ENCODE measurements around the gene DENND2A. TPM values are rescaled to one million over a fixed set of nuclear protein-coding genes. Genes with fewer than 3 reads are reported as not detected.
"Not testable (repeated sequence)": the region's sequence is repeated elsewhere in the genome, so short reads cannot be mapped to it uniquely, and the experiment has no call there.

Gene DENND2A
- total RNA-seq, 6 donors from 2014 or later = 4.1 to 27.8 (median 12.1) TPM

DNA sequence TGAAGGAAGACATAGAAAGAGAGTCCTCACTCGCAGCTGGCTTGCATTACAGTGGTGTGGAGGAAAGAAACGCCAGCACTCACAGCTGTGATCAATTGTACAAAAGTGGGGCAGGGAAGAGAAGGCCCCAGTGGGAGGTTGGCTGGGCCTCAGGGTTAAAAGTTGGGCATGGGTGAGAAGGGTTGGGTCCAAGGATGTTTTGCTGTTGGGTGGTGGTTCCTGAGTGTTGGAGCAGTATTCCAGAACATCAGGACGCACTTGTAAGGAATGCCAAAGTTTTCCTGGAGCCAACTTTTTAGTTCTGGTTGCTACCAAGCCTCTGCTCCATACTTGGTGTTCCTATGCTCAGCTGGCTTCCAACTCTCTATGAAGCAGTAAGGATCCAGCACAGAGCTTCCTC, 105.9 kb downstream of the DENND2A start:
- TF ChIP-seq, protein P1, sequence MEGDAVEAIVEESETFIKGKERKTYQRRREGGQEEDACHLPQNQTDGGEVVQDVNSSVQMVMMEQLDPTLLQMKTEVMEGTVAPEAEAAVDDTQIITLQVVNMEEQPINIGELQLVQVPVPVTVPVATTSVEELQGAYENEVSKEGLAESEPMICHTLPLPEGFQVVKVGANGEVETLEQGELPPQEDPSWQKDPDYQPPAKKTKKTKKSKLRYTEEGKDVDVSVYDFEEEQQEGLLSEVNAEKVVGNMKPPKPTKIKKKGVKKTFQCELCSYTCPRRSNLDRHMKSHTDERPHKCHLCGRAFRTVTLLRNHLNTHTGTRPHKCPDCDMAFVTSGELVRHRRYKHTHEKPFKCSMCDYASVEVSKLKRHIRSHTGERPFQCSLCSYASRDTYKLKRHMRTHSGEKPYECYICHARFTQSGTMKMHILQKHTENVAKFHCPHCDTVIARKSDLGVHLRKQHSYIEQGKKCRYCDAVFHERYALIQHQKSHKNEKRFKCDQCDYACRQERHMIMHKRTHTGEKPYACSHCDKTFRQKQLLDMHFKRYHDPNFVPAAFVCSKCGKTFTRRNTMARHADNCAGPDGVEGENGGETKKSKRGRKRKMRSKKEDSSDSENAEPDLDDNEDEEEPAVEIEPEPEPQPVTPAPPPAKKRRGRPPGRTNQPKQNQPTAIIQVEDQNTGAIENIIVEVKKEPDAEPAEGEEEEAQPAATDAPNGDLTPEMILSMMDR (IDR thresholded peaks at IDR 0.05) = no peak
- no peak for TF ChIP-seq POLR2AphosphoS5 (IDR thresholded peaks at IDR 0.05)
- no peak for TF ChIP-seq EP300 (IDR thresholded peaks at IDR 0.05)
- no peak for TF ChIP-seq POLR2A (IDR thresholded peaks at IDR 0.05)
- ATAC-seq (ENCODE audit: low FRiP score in 2 of 2) (peak; percentile 29 to 45), DNase-seq (no peak)
- Histone ChIP-seq H3K4me1 (no peaks in the 10 kb centered on the region), H3K27me3 (no peaks in the 10 kb centered on the region), H3K36me3 (no peaks in the 10 kb centered on the region), H3K27ac (peak overlapping the region in 3 of 4 donors; percentile 11 to 48 (median 24)), H3K9me3 (no peaks in the 10 kb centered on the region), H3K4me3 (no peak overlapping the region)
- 71 to 72% methylated on average over 3 of the region's 3 CpGs for WGBS, 2 donors

DNA sequence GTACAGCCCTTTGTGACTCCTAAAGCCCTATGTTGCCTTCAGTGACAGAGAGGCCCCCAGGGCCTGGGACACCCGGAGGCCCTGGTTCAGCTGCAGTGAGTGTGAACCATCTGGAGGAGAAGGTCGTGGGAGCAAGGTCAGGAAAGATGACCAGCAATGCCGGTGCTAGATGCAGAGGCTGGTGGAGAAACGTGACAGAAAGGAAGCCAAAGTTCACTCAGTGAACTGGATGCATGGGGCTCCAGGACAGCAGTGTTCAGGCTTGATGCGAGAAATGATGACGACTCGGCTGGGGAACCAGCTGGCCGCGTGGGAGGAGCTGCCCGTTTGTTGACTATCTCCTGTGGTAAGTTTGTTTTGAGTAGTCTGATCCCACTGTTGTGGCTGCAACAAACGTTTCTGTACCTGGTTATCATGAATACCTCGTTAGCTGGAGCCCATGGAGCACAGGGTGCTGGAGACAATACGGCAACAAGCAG, 107.2 kb downstream of the DENND2A start:
- DNase-seq = no peak
- Histone ChIP-seq H3K27me3 (no peaks in the 10 kb centered on the region), H3K36me3 (no peaks in the 10 kb centered on the region), H3K27ac (no peak overlapping the region), H3K9me3 (no peaks in the 10 kb centered on the region), H3K4me3 (no peak overlapping the region), H3K4me1 (no peaks in the 10 kb centered on the region)
- no peak for ATAC-seq (ENCODE audit: low FRiP score in 2 of 2)
- TF ChIP-seq EP300 (IDR thresholded peaks at IDR 0.05) (peak in 1 of 4 donors; percentile 22), POLR2A (IDR thresholded peaks at IDR 0.05) (no peak), POLR2AphosphoS5 (IDR thresholded peaks at IDR 0.05) (peak; percentile 11 to 12)
- TF ChIP-seq, protein P1 (IDR thresholded peaks at IDR 0.05) = no peak
- 67 to 69% methylated on average over 13 of the region's 13 CpGs for WGBS, 2 donors

DNA sequence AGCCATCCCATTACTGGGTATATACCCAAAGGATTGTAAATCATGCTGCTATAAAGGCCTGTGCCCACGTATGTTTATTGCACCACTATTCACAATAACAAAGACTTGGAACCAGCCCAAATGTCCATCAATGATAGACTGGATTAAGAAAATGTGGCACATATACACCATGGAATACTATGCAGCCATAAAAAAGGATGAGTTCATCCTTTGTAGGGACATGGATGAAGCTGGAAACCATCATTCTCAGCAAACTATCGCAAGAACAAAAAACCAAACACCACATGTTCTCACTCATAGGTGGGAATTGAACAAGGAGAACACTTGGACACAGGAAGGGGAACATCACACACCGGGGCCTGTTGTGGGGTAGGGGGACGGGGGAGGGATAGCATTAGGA, 111.2 kb downstream of the DENND2A start:
- DNase-seq; H3K36me3 ChIP-seq; H3K4me1 ChIP-seq; H3K27ac ChIP-seq; H3K9me3 ChIP-seq; ATAC-seq (ENCODE audit: low FRiP score in 2 of 2); H3K27me3 ChIP-seq; H3K4me3 ChIP-seq: not testable (repeated sequence)
- 85 to 87% methylated on average over 4 of the region's 4 CpGs for WGBS, 2 donors

DNA sequence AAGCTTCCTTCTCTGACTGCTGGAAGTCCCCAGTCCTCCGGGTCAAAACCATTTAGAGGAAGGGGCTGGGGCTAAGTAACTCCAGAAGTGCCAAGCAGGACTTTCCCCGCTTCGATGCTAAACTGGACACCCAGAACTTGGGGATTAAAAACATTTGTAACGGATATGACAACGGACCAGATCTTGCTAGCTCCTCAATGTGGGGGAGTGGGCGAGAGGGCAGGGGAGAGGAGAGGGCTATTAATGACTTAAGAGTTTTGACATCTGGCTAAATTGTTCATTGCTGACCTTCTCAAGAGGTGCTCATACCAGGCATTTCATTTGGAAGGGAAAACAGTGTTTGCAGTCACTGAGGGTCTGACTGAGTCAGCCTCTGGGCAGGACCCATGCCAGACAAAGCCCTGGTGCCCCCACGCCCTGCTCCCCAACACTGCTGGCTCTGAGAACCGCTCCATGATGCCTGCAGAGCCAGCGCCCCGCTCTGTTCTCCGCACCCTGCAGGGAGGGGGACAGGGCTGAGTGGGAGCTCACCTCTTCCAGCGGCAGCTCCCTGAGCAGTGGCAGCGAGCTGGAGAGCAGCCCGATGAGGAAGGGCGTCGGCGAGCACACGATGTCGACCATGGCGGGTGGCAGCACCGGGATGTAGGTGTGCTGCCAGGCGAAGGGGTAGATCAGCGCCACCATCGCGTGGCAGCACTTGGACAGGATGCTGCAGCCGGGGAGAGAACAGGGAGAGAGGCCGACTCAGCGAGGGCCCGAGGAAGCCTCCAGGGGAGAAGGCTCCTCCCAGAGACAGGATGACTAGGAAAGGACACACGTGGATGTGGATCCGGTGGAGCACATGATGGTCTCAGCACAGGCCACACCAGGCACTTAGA, 113.6 kb downstream of the DENND2A start:
- Histone ChIP-seq H3K9me3 (no peaks in the 10 kb centered on the region), H3K4me3 (no peak overlapping the region), H3K27ac (no peak overlapping the region), H3K36me3 (no peaks in the 10 kb centered on the region), H3K4me1 (no peaks in the 10 kb centered on the region), H3K27me3 (no peaks in the 10 kb centered on the region)
- DNase-seq (no peak), ATAC-seq (ENCODE audit: low FRiP score in 2 of 2) (peak in 1 of 2 donors; percentile 38)
- 77 to 84% methylated on average over 18 to 30 of the region's 31 CpGs for whole genome bisulfite sequencing, 2 donors
- TF ChIP-seq, protein P1 (IDR thresholded peaks at IDR 0.05) = no peak
- TF ChIP-seq POLR2A (IDR thresholded peaks at IDR 0.05) (no peak), POLR2AphosphoS5 (IDR thresholded peaks at IDR 0.05) (no peak), EP300 (IDR thresholded peaks at IDR 0.05) (no peak)

DNA sequence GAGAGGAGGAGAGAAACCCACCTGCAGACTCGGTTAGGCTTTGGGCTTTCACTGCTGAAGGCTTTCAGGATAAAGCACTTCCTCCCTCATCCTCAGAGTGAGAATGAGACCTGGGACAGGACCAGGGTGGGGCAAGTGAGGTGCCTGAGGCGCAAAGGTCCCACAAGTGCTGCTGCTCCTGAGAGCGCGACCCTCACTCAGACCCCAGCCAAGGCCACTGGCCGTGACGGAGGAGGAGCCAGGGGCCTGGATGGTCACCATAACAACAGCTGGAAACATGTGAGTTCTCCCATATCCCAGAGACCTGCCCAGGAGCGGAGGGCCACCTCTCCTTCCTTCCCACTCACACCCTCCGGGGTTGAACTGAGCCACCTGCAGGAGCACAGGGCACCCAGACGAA, 114.4 kb downstream of the DENND2A start:
- no peak overlapping the region for H3K4me3 ChIP-seq
- H3K4me1 ChIP-seq = no peaks in the 10 kb centered on the region
- H3K36me3 ChIP-seq = no peaks in the 10 kb centered on the region
- H3K9me3 ChIP-seq = no peaks in the 10 kb centered on the region
- H3K27ac ChIP-seq = no peak overlapping the region
- ATAC-seq (ENCODE audit: low FRiP score in 2 of 2) = peak in 1 of 2 donors; percentile 26
- DNase-seq = no peak
- TF ChIP-seq EP300 (IDR thresholded peaks at IDR 0.05) = no peak
- TF ChIP-seq, protein P1 (IDR thresholded peaks at IDR 0.05) = no peak
- no peak for TF ChIP-seq POLR2A (IDR thresholded peaks at IDR 0.05)
- no peak for TF ChIP-seq POLR2AphosphoS5 (IDR thresholded peaks at IDR 0.05)
- WGBS, 2 donors = 87 to 95% methylated on average over 6 to 9 of the region's 9 CpGs
- no peaks in the 10 kb centered on the region for H3K27me3 ChIP-seq
